ENCODE results near the gene KDM5A. TPM values are rescaled to one million over a fixed set of nuclear protein-coding genes. Genes with fewer than 3 reads are reported as not detected.

KDM5A gene
- total RNA-seq, 1 experiment from 2014 or later: 12.8 TPM

GRCh38 chr12:292186-292585, 96.9 kb downstream of the KDM5A start:
- in situ Hi-C loops (cut with HindIII; ENCODE audit: low pct_unique_long_range_greater_than_20kb, low sequenced_read_pairs): no loop called here
- DNase-seq (ENCODE audit: low read depth): no peak

- in situ Hi-C loops (cut with HindIII; ENCODE audit: low pct_unique_long_range_greater_than_20kb, low sequenced_read_pairs): no loop called here
- DNase-seq (ENCODE audit: low read depth): no peak
These were observed 97.9 kb downstream of the KDM5A start for GRCh38 chr12:291153-291723.

DNA sequence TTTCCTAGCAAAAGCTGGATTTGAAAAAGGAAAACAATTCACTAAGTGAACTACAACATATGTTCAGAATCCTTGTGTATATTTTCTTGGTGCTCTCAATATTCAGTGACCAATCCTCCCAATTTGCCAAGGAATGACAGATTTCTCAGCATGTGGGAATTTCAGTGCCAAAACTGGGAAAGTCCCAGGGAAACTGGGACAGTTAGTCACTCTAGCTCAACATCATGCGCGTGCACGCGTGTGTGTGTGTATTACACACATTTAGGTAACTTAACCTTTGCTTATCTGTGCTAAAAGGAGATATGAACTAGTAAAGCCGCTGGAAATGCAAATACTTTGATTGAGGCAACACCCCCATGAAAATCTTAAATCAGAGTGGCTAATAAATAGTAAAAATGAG, 100.4 kb downstream of the KDM5A start:
- in situ Hi-C loops (cut with HindIII; ENCODE audit: low pct_unique_long_range_greater_than_20kb, low sequenced_read_pairs): no loop called here
- no peak for DNase-seq (ENCODE audit: low read depth)

DNA sequence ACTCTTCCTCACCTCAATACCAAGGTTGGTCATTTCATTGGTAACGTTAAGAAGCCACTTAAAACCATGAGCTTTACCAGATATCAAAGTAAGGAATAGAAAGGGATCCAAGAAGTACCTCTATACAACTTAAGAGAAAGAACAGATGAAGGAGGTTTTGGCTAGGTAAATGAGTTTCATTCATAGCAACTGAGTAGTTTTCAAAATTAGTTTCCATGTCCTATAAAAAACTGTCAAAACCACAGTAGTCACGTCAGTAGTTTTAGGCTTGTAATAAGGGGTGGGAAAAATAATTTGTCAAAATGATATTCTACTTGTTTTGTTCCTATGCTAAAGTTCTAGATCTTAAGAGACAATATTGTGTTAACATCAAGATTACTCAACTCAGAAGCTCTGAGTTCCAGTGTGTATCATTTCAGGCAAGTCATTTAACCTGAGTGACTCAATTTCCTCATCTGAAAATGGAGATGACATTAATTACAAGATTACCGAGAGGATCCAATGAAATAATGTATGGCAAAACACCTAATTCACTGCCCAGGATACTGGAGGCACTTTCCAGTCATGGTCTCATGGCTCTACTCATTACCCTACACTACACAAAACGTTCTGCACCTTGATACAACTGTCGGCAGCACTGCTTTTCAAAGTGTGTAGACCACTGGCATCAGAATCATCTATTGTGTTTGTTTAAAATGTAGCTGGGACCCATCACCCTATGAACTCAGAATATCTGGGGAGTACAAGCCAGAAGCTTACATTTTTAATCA, 102.4 kb downstream of the KDM5A start:
- in situ Hi-C loops (cut with HindIII; ENCODE audit: low pct_unique_long_range_greater_than_20kb, low sequenced_read_pairs): no loop called here
- no peak for DNase-seq (ENCODE audit: low read depth)

GRCh38 chr12:278046-278445, 111.1 kb downstream of the KDM5A start:
- no peak for DNase-seq (ENCODE audit: low read depth)
- in situ Hi-C loops (cut with HindIII; ENCODE audit: low pct_unique_long_range_greater_than_20kb, low sequenced_read_pairs): no loop called here

DNA sequence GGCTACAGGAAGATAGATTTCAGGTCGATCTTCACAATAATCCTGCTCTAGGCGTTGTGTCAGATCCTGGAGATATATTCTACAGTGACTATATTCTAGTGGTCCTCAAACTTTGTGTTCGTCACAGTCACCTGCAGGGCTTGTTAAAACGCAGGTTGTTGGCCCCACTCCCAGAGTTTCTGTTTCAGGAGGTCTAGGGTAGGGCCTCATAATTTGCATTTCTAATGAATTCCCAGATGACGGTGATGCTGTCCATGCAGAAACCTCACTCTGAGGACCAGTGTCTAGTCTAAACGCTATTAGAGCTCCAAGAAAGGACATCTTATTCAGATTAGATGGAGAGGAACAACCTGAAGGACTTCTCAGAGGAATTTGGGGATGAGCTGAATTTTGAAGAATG, 113.3 kb downstream of the KDM5A start:
- in situ Hi-C loops (cut with HindIII; ENCODE audit: low pct_unique_long_range_greater_than_20kb, low sequenced_read_pairs): no loop called here
- DNase-seq (ENCODE audit: low read depth): no peak

GRCh38 chr12:273382-273781, 115.7 kb downstream of the KDM5A start:
- DNase-seq (ENCODE audit: low read depth): no peak
- in situ Hi-C loops (cut with HindIII; ENCODE audit: low pct_unique_long_range_greater_than_20kb, low sequenced_read_pairs): no loop called here

DNA sequence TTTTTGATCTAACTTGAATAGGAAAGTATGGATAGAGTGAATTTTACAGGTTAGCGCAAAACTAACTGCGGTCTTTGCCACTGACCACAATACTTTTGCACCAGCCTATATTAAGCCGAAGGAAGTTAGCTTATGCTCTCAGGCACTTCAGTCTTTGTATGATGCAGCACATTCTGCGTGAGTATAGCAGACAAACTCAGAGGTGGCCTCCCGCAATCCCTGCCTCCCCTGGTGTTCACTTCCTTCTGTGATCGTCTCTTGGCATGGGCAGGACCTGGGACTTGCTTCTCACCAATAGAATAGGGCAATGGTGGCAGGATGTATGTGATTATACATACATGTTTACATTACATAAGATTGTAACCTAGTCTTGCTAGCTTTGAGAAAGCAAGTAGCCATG, 116.2 kb downstream of the KDM5A start:
- DNase-seq (ENCODE audit: low read depth): no peak
- in situ Hi-C loops (cut with HindIII; ENCODE audit: low pct_unique_long_range_greater_than_20kb, low sequenced_read_pairs): no loop called here

DNA sequence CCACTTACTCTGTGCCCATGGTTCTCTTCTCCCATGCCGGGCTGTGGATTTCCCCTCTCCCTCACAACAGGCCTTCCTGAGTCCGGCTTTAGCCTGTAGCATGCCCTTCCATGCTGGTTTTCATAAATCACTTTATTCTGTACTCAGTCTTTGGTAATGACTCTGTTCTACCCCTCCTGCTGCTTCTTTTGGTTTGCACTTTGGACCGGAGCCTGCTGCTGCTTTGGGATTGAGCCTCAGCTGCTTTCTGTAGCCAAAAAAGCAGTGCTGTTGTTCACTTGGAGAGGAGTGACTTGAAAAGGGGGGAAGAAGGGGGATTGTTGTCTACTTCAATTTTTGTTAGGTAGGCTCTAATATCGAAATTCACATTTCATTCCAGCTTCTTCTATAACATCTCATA, 118.0 kb downstream of the KDM5A start:
- in situ Hi-C loops (cut with HindIII; ENCODE audit: low pct_unique_long_range_greater_than_20kb, low sequenced_read_pairs): no loop called here
- no peak for DNase-seq (ENCODE audit: low read depth)

GRCh38 chr12:269191-269590, 119.9 kb downstream of the KDM5A start:
- in situ Hi-C loops (cut with HindIII; ENCODE audit: low pct_unique_long_range_greater_than_20kb, low sequenced_read_pairs): no loop called here
- DNase-seq (ENCODE audit: low read depth): no peak

- in situ Hi-C loops (cut with HindIII; ENCODE audit: low pct_unique_long_range_greater_than_20kb, low sequenced_read_pairs): no loop called here
- DNase-seq (ENCODE audit: low read depth): no peak
These were observed 120.7 kb downstream of the KDM5A start for GRCh38 chr12:268483-268840.

DNA sequence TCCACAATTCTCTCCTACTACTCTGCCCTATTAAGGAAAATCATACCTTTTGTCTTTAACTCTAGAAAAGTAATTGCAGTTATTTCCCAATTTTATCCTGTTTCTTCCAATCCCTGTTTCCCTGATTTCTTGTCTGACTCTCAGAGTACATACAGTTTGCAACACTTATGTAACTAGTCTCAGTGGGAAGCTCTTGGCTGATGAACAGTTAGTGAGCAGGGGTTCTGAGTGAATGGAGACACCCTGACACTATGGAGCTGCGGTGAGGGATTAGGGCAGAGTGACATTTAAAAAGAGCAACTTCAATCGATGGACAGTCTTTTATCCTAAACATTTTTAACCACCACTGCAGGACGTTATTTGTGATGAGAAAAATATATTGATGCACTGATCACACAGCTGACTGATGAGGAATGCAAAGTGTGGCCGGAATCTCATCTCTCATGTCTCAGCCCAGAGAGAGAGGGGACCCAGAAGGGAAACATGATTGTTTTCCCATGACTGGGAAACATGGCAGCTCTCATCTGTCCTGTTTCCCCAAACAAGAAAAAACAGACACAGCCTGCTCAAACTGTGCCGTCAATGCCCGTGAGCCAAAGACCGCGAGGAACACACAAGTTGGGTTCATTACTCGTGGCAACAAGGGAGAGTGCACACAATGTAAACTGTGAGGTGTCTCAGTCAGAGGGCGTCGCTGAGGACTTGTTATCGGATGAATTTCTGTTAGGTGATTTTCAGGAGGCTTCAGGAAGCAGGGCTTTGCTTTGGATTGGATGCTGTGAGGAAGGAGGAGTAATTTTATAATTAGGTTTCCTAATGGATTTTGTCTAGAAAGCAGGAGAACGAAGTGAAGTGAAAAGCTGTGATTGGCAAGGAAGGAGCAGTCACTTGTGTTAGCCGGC, 121.3 kb downstream of the KDM5A start:
- DNase-seq (ENCODE audit: low read depth): no peak
- in situ Hi-C loops (cut with HindIII; ENCODE audit: low pct_unique_long_range_greater_than_20kb, low sequenced_read_pairs): no loop called here

GRCh38 chr12:265096-265495, 124.0 kb downstream of the KDM5A start:
- in situ Hi-C loops (cut with HindIII; ENCODE audit: low pct_unique_long_range_greater_than_20kb, low sequenced_read_pairs): no loop called here
- no peak for DNase-seq (ENCODE audit: low read depth)

DNA sequence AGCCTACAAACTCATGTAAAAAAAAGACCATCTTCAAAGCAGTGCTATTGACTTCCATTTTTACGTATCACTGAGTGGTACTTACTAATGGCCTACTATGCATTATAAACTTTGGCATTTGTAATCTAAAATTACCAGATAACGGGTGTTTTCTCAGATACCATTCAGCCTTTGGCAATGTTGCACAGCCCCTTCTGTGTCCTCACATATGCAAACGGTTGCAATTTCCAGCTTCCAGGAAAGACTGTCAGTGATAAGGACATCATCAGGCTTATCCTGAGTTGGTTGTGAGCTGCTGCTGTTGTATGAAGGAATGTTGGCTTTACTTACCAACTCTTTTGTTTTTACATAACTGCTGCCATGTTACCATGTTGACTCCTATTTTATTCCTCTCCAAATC, 124.9 kb downstream of the KDM5A start:
- DNase-seq (ENCODE audit: low read depth): no peak
- in situ Hi-C loops (cut with HindIII; ENCODE audit: low pct_unique_long_range_greater_than_20kb, low sequenced_read_pairs): no loop called here

DNA sequence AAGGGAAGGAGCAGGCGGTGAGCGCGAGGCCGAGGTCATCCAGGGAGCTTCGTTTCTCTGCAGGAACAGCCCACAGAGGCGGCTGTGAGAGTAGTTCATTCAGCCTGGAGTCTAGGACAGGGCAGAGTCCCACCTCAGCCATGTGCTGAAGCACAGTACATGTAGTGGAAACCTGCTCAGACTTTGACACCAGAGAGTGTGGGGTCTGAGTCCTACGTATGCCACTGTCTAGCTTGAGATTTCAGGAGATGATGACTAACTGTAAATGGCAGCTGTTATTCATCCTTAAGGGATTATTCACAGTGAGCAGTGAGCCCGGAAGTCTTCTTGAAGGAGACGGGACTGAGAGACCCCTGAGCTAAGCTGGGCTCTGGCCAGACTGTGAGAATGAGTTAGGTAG, 125.5 kb downstream of the KDM5A start:
- no peak for DNase-seq (ENCODE audit: low read depth)
- in situ Hi-C loops (cut with HindIII; ENCODE audit: low pct_unique_long_range_greater_than_20kb, low sequenced_read_pairs): no loop called here

DNA sequence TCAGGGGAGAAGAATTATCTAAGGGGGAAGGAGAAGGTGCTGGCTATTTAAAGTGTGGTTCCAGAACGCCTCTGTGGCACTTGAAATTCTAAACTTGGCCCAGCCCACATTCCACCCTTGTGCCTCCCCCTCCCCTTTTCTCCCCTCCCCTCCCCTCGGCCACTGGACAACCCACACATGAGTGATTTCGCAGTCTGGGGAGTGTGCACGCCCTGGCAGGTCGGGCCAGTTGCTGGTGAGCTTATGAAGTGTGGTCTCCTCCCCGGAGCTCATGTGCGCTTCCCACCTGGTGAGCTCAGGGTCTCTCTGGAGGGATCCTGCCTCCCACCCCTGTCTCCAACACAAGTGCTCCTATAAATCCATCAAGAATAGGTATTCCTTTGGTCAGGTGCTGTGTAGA, 126.3 kb downstream of the KDM5A start, which contains the start of gene SLC6A13:
SLC6A13 (minus strand) TSS at position 20 of the 400 bp plus-strand sequence. CDS start 2,784 bp downstream, outside the sequence.
- in situ Hi-C loops (cut with HindIII; ENCODE audit: low pct_unique_long_range_greater_than_20kb, low sequenced_read_pairs): no loop called here
- no peak for DNase-seq (ENCODE audit: low read depth)

GRCh38 chr12:262113-262512, 127.0 kb downstream of the KDM5A start:
- in situ Hi-C loops (cut with HindIII; ENCODE audit: low pct_unique_long_range_greater_than_20kb, low sequenced_read_pairs): no loop called here
- DNase-seq (ENCODE audit: low read depth): no peak

GRCh38 chr12:257521-258321, 131.4 kb downstream of the KDM5A start:
- DNase-seq (ENCODE audit: low read depth): no peak
- in situ Hi-C loops (cut with HindIII; ENCODE audit: low pct_unique_long_range_greater_than_20kb, low sequenced_read_pairs): no loop called here
